ENCODE results near the gene UBE2D1. TPM values are rescaled to one million over a fixed set of nuclear protein-coding genes. Genes with fewer than 3 reads are reported as not detected.

UBE2D1 gene
- total RNA-seq (2022; extraction: Qiagen RNA extraction) = 12.7 to 19.6 TPM (median 16.7 TPM) in 5 replicates

GRCh38 chr10:58334817-58335305 lies at the start of gene UBE2D1:
UBE2D1 (plus strand) TSS chr10:58335006; CDS start chr10:58335202, 196 bp downstream.

GRCh38 chr10:58384999-58385783 lies 50.4 kb downstream of the UBE2D1 start, which contains the start of gene TFAM:
TFAM (plus strand) TSS chr10:58385410; CDS start chr10:58385548, 138 bp downstream.

Other genes with a start within 250 kb of the UBE2D1 start
- gene IPMK, start 67.1 kb upstream of the UBE2D1 start, total RNA-seq (2022; extraction: Qiagen RNA extraction) = 3.0 to 4.9 TPM (median 3.9 TPM) in 5 replicates
- 44.0 to 60.4 TPM (median 54.3 TPM) in 5 replicates for gene CISD1, start 65.8 kb upstream of the UBE2D1 start, total RNA-seq (2022; extraction: Qiagen RNA extraction)
- 65.3 to 79.1 TPM (median 70.6 TPM) in 5 replicates for gene TFAM, start 50.4 kb downstream of the UBE2D1 start, total RNA-seq (2022; extraction: Qiagen RNA extraction)
- 17.0 to 24.6 TPM (median 21.3 TPM) in 5 replicates for gene BICC1, start 177.9 kb downstream of the UBE2D1 start, total RNA-seq (2022; extraction: Qiagen RNA extraction)